A673 (cell line): Measurements from ENCODE around the gene CAP2. TPM values are rescaled to one million over a fixed set of nuclear protein-coding genes. Genes with fewer than 3 reads are reported as not detected.
"Not testable (repeated sequence)": the region's sequence is repeated elsewhere in the genome, so short reads cannot be mapped to it uniquely, and the experiment has no call there.

ENCODE experiments used
- BruUV-seq: library from RNA; stranded (reverse); fragments of 400-500 nt; replicated peaks from 2 replicates; lab custom pipeline; 2021; lab: Mats Ljungman, UMichigan
- CTCF ChIA-PET: fragments of 300-600 bp; sonication (Branson Sonifier 250); formaldehyde crosslinking; loops from one replicate; lab custom pipeline; 2022; ENCODE audit warnings: antibody characterized with exemption; lab: Charles Lee
- POLR2A ChIA-PET: fragments of 300-600 bp; sonication (Branson Sonifier 250); formaldehyde crosslinking; loops from one replicate; lab custom pipeline; 2022; ENCODE audit warnings: antibody characterized with exemption; ENCODE audit not compliant: low non-redundant PET; lab: Charles Lee
- DNase-seq: peaks from one replicate; pipeline ENCODE4 v3.0.0-alpha.2; 2015; ENCODE audit warnings: low spot score
- H3K27ac ChIP-seq: fragments of 200-600 bp; sonication (generic); 2 replicates; pipeline ENCODE4 v1.5.1; 2016; ENCODE audit warnings: mixed run types, low read depth, mild to moderate bottlenecking, mixed read lengths, antibody characterized with exemption, low read length; ENCODE audit not compliant: poor library complexity, severe bottlenecking
- H3K27me3 ChIP-seq: fragments of 200-600 bp; sonication (generic); replicated peaks from 2 replicates; pipeline ENCODE4 v1.6.1; 2017; ENCODE audit warnings: mixed run types, low read depth, mild to moderate bottlenecking, mixed read lengths, antibody characterized with exemption, low read length; ENCODE audit not compliant: insufficient read depth, poor library complexity
- H3K36me3 ChIP-seq: fragments of 200-600 bp; sonication (generic); 2 replicates; pipeline ENCODE4 v1.6.1; 2016; ENCODE audit warnings: mixed run types, mild to moderate bottlenecking, mixed read lengths, antibody characterized with exemption, low read length; ENCODE audit not compliant: insufficient read depth, poor library complexity, severe bottlenecking
- H3K4me1 ChIP-seq: fragments of 200-600 bp; sonication (generic); 2 replicates; pipeline ENCODE4 v1.6.1; 2017; ENCODE audit warnings: mixed run types, mild to moderate bottlenecking, mixed read lengths, antibody characterized with exemption, low read length; ENCODE audit not compliant: insufficient read depth, poor library complexity, severe bottlenecking
- H3K4me3 ChIP-seq: fragments of 200-600 bp; sonication (generic); 2 replicates; pipeline ENCODE4 v1.5.1; 2016; ENCODE audit warnings: low read depth, mixed run types, mild to moderate bottlenecking, mixed read lengths, low read length; ENCODE audit not compliant: poor library complexity, severe bottlenecking
- H3K9me3 ChIP-seq: fragments of 200-600 bp; sonication (generic); 2 replicates; pipeline ENCODE4 v1.6.1; 2016; ENCODE audit warnings: mixed run types, low read depth, mild to moderate bottlenecking, mixed read lengths, antibody characterized with exemption, low read length; ENCODE audit not compliant: poor library complexity, severe bottlenecking
- EZH2 ChIP-seq: fragments of 200-600 bp; sonication (generic); IDR thresholded peaks from 2 replicates; pipeline ENCODE4 v1.6.1; 2017; ENCODE audit warnings: borderline replicate concordance, low read depth, mild to moderate bottlenecking, mixed read lengths, antibody characterized with exemption, low read length; ENCODE audit not compliant: poor library complexity, severe bottlenecking
- intact Hi-C: fragments of 100-400 bp; cut with micrococcal nuclease; formaldehyde crosslinking; loops from one replicate; pipeline ENCODE4 v1.10.0; 2022; ENCODE audit not compliant: unreplicated experiment
- total RNA-seq: library from RNA; stranded (reverse); gene quantifications from 2 replicates; pipeline ENCODE4 v1.2.3, GENCODE V29; 2021
- TF ChIP-seq, protein P1 (sequence below): fragments of 300-800, 200-600 bp; sonication (generic); conservative IDR thresholded peaks from 2 replicates; pipeline ENCODE4 v1.5.1; 2017; ENCODE audit warnings: low read depth, mild to moderate bottlenecking, antibody characterized with exemption, low read length, moderate library complexity, mixed read lengths

Gene CAP2
- total RNA-seq, 1 experiment from 2014 or later = 20.8 TPM

DNA sequence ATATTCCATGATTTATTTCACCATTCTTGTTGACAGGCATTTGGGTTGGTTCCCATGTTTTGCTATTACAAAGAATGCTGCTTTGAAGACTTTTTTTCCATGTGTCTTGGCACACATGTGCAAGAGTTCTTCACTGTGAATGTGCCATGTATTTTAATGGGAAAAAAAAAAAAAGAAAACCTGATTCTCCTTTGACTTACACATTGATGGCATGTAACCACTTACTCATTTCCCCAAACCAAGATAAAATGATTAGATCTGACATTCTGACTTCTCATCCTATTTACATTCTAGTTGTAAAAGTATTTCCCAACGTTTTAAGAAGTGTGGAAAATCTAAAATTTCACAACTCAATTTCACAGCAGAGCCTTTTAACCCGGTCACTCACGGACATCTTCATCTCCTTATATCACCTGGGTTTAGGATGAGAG, 4.4 kb downstream of the CAP2 start:
- H3K9me3 ChIP-seq = no peaks in the 10 kb centered on the region
- ChIA-PET POLR2A (no interaction called here), CTCF (no interaction called here)
- H3K27ac ChIP-seq = no peak overlapping the region
- H3K4me1 ChIP-seq = peaks cover 3% of the 10 kb centered on the region
- H3K27me3 ChIP-seq = no peaks in the 10 kb centered on the region
- TF ChIP-seq, protein P1, sequence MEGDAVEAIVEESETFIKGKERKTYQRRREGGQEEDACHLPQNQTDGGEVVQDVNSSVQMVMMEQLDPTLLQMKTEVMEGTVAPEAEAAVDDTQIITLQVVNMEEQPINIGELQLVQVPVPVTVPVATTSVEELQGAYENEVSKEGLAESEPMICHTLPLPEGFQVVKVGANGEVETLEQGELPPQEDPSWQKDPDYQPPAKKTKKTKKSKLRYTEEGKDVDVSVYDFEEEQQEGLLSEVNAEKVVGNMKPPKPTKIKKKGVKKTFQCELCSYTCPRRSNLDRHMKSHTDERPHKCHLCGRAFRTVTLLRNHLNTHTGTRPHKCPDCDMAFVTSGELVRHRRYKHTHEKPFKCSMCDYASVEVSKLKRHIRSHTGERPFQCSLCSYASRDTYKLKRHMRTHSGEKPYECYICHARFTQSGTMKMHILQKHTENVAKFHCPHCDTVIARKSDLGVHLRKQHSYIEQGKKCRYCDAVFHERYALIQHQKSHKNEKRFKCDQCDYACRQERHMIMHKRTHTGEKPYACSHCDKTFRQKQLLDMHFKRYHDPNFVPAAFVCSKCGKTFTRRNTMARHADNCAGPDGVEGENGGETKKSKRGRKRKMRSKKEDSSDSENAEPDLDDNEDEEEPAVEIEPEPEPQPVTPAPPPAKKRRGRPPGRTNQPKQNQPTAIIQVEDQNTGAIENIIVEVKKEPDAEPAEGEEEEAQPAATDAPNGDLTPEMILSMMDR = no peak
- TF ChIP-seq EZH2 = no peak
- no peak overlapping the region for H3K4me3 ChIP-seq
- intact Hi-C loops = no loop called here
- BruUV-seq = no TSS peak
- no peaks in the 10 kb centered on the region for H3K36me3 ChIP-seq
- DNase-seq = no peak

DNA sequence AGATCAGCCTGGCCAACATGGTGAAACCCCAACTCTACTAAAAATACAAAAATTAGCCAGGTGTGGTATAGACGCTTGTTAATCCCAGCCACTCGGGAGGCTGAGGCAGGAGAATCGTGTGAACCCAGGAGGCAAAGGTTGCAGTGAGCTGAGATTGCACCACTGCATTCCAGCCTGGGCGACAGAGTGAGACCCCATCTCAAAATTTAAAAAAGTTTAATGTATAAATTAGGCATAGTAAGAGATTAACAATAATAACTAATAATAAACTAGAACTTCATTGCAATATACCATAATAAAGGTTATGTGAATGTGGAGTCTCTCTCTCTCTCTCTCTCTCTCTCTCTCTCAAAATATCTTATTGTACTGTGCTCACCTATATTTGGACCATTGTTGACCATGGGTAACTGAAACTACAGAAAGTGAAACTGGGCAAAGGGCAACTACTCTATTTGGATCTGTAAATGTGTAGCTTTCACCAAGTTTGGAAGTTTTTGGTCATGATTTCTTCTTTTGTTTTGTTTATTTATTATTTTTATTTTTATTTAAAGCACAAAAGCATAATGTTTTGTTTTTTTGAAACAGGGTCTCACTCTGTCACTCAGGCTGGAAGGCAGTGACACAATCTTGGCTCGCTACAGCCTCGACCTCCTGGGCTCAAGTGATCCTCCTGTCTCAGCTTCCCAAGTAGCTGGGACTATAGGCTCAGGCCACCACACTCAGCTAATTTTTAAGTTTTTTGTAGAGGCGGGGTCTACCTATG, 12.0 kb downstream of the CAP2 start:
- H3K4me3 ChIP-seq, intact Hi-C loops, H3K4me1 ChIP-seq, H3K27ac ChIP-seq, H3K36me3 ChIP-seq, BruUV-seq, CTCF ChIA-PET, H3K9me3 ChIP-seq, POLR2A ChIA-PET, DNase-seq, H3K27me3 ChIP-seq: not testable (repeated sequence)

DNA sequence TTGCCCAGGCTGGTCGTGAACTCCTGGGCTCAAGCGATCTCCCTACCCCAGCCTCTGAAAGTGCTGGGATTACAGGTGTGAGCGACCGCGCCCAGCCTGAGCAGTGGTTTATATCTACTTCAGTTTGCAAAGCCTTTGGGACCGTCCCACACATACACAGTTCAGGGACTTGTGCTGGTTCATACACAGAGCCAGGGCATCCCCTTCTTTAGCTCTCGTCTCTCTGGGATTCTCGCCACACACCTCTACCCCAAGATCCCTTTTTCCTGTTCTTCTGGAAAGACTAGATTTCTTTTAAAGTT, 12.5 kb downstream of the CAP2 start:
- BruUV-seq = no TSS peak
- no peak for TF ChIP-seq EZH2
- TF ChIP-seq, protein P1 = no peak
- no peak overlapping the region for H3K4me3 ChIP-seq
- no peaks in the 10 kb centered on the region for H3K27me3 ChIP-seq
- DNase-seq = no peak
- intact Hi-C loops = no loop called here
- ChIA-PET POLR2A (no interaction called here), CTCF (no interaction called here)
- H3K27ac ChIP-seq = no peak overlapping the region
- H3K9me3 ChIP-seq = peaks cover 5% of the 10 kb centered on the region
- H3K4me1 ChIP-seq = no peaks in the 10 kb centered on the region
- H3K36me3 ChIP-seq = no peaks in the 10 kb centered on the region

DNA sequence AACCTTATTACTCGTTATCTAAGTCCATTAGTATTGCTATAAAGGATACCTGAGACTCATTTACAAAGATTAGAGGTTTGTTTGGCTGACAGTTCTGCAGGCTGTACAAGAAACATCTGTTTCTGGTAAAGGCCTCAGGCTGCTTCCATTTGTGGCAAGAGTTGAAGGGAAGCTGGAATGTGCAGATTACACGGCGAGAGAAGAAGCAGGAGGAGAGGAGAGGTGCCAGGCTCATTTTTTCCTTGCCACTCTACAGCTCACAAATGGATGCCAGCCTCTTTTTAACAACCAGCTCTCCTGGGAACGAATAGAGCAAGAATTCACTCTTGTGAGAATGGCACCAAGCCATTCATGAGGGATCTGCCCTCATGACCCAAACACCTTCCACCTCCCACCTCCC, 14.7 kb downstream of the CAP2 start:
- TF ChIP-seq EZH2 = no peak
- TF ChIP-seq, protein P1 = no peak
- CTCF ChIA-PET = no interaction called here
- no peak overlapping the region for H3K4me3 ChIP-seq
- H3K4me1 ChIP-seq = no peaks in the 10 kb centered on the region
- DNase-seq = no peak
- no peaks in the 10 kb centered on the region for H3K36me3 ChIP-seq
- no TSS peak for BruUV-seq
- H3K27me3 ChIP-seq = no peaks in the 10 kb centered on the region
- no peak overlapping the region for H3K27ac ChIP-seq
- intact Hi-C loops = no loop called here
- peaks cover 5% of the 10 kb centered on the region for H3K9me3 ChIP-seq
- POLR2A ChIA-PET = no interaction called here
